Stimulated activated CD8-positive, alpha-beta memory T cell treated with anti-CD3 and anti-CD28 coated beads, Interleukin-12 subunit alpha, Interleukin-12 subunit beta, amount 100 ng/mL, for 4 hours (primary cell): Measurements from ENCODE around the gene ANLN.
"Not testable (repeated sequence)": the region's sequence is repeated elsewhere in the genome, so short reads cannot be mapped to it uniquely, and the experiment has no call there.

Experiments used
- DNase-seq: peaks from one replicate; pipeline ENCODE4 v3.0.0-alpha.2; 2020; ENCODE audit warnings: low read depth

ANLN gene

DNA sequence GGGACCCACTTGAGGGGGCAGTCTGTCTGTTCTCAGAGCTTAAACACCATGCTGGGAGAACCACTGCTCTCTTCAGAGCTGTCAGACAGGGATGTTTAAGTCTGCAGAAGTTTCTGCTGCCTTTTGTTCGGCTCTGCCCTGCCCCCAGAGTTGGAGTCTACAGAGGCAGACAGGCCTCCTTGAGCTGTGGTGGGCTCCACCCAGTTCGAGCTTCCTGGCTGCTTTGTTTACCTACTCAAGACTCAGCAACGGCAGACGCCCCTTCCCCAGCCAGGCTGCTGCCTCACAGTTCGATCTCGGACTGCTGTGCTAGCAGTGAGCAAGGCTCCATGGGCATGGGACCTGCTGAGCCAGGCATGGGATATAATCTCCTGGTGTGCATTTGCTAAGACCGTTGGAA, 11.1 kb upstream of the ANLN start:
- DNase-seq = not testable (repeated sequence)

DNA sequence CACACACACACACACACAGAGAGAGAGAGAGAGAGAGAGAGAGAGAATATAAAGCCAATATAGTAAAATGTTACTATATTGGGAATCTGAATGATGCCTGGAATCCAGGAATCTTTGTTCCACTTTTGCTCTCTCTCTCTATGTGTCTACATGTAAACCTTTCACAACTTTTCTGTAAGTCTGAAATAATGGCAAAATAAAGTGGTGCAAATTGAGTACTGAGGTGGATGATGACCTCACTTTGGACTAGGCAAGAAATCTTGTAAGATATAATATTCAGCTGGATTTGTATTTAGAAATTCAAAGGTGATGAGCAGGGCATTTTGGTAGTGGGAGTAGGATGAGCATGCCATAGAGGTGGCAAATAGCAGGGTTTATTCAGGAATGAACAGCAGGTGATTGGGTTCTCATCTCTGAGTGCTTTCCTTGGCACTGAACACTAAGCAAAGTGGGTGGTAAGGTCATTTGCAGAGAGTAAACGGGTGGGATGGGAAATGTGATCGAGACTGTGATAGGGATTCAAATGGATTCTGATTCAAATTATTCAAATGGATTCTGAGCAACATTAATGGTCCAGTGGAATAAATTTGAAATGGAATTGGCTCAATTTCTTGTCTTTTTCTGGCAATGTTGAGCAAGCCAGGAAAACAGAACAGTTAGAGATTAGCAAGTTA, 9.7 kb upstream of the ANLN start:
- no peak for DNase-seq

DNA sequence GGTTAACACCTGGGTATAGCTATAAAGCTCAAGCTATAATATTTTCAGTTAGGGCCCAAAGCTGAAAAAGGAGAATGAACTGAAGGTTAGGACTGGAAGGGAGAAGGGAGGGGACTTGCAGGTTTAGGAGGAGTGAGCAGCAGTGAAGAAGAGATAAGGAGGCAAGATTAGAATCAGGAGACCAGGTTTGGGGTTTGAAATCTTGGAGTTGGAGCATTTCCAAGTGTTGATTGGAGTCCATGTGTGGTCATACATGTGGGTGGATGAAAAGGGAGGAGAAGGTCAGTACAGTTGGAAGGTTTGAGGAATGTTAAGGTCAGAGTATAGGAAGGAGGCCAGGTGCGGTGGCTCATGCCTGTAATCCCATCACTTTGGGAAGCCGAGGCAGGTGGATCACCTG, 8.6 kb upstream of the ANLN start:
- DNase-seq = no peak

DNA sequence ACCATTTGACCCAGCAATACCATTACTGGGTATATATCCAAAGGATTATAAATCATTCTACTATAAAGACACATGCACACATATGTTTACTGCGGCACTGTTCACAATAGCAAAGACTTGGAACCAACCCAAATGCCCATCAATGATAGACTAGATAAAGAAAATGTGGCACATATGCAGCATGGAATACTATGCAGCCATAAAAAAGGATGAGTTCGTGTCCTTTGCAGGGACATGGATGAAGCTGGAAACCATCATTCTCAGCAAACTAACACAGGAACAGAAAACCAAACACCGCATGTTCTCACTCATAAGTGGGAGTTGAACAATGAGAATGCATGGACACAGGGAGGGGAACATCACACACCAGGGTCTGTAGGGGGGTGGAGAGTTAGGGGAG, 6.4 kb upstream of the ANLN start:
- DNase-seq = not testable (repeated sequence)

DNA sequence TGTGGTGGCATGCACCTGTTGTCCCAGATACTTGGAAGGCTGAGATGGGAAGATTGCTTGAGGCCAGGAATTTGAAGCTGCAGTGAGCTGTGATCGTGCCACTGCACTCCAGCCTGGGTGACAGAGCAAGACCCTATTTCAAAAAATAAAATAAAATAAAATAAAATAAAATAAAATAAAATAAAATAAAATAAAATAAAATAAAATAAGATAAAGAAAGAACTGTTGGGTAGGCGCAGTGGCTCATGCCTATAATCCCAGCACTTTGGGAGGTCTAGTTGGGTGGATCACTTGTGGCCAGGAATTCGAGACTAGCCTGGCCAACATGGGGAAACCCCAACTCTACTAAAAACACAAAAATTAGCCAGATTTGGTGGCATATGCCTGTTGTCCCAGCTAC, 4.0 kb upstream of the ANLN start:
- not testable (repeated sequence) for DNase-seq

DNA sequence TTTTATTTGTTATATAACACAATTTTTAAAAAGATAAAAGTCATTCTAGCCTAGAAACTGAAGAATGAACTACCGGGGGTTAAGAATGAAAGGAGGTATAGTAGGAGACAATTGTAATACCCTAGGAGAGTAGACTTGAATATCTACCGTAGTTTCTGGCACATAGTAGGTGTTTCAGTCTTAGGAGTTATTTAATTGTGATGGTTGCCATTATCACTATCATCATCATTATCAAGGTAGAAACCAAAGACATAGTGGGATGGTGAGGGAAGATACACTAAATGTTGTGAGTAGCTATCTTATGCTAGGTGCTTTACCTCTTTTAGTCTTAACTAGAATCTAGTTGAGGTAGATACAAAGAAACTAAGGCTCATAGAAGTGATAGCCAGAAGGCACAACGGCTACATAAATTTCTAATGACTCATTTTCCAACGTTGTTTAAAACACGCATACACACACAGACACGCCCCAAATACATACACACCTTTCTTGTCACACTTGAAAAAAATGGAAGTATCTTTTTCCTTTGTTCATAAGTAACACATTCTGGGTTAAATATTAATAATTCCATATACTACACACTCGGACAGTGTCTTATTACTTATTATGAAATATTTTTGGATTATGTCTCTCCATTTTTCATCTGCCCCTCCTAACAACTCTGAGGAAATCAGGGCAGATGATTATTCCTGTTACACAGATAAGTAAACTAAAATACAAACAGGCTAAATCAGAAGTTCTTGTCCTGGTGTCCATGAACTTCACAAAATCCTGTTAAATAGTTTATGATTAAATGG, 2.0 kb upstream of the ANLN start:
- DNase-seq = no peak

DNA sequence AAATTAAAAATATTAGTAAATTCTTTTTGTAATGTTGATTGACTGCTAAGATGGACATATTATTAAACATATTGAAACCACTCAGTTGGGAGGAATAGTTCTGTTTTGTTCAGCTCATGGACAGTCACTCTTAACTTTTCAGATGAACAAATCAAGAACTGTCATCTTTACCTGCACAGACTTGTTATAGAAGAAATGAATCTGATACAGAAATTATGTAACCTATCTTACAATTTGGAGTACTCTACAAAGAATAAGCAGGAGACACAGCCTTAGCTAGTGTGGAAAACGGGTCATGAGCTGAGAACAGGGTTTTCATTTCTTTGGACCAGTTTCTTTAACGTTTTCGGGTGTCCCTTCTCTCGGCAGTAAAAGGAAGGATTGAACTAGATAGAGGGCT, 1.2 kb upstream of the ANLN start:
- no peak for DNase-seq

DNA sequence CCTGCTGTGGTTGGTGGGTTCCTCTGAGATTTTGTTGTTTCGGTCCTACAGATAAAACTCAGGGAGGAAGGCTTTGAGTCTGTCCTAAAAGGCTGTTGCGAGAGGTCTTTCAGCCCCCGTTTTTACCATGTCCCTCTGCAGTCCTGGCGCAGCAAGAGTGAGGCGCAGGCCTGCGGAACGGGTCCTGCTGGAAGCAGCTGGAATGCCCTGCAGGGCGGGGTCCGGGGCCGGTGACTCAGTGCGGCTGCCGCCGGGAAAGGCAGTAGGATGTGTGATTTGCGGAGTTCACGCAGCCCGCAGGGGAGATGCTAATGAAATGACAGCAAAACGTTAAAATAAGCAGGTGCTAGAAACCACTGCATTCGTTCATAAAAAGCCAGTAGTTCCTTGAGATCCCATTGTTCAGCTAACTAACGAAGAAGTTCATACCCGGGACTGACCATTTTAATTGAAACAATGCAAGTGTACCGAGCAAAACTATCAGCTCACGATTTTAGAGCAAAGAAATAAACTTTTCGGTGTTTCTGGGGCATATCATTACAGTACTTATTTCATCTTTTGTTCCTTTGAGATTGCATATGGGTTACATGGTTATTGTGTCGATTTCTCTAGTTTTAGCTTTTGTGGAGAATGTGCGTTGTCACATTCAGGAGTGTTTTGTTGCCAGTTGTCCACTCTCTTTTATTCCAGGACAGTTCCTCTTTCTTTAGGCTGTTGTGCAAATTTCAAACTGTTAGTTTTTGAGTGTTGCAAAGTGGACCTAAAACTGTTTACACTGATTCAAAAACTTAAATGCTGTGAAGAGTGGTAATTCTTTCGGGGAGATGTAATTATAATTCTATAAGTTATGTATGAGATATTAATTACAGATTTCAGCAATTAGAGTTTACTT, 783 bp downstream of the ANLN start:
- DNase-seq = no peak

DNA sequence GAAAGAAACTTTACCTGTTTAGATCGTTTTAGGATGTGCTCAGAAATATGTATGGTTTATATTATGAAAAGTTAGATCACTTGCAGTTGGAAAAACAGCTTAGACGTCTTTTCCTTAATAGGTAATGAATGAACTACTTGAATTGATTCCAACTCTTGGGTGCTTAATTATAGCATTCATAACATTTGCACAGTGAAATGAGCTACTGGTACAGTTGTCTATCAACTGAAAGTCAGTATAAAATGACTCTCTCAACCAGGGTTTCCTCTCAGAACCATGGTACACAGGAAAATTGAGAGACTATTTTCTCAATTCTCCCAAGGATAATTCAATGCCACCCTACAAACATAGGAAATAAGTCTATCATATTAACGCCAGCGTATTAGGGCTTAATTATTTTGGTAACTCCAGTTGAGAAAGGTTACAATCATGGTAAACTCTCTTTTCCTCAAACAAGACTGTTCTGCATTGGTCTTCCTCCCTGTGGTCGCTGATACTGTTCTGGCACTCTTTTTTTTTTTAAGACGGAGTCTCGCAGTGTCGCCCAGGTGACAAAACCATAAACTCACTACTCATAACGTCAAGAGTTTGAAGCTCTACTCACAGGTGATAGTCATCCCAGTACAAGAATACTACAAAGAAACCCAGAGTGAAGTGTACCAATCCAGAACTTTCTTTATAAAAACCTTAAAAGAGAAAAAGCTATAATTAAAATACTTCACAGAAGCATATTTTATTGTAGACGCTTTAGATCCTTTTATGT, 2.0 kb downstream of the ANLN start:
- DNase-seq = no peak

DNA sequence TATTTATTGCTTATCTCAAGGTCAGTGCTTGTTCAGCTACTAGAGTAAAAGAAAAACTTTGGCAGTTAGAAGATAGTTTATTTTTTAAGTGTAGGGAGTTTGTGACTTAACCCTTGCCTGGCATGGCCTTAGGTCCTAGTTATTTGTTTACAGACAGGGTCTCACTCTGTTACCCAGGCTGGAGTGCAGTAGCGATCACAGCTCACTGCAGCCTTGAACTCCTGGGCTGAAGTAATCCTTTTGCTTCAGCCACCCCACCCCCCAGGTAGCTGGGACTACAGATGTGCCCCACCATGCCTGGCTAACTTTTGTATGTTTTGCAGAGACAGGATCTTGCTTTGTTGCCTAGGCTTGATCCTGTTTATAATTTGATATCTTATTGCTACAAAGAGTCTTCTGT, 4.2 kb downstream of the ANLN start:
- no peak for DNase-seq

DNA sequence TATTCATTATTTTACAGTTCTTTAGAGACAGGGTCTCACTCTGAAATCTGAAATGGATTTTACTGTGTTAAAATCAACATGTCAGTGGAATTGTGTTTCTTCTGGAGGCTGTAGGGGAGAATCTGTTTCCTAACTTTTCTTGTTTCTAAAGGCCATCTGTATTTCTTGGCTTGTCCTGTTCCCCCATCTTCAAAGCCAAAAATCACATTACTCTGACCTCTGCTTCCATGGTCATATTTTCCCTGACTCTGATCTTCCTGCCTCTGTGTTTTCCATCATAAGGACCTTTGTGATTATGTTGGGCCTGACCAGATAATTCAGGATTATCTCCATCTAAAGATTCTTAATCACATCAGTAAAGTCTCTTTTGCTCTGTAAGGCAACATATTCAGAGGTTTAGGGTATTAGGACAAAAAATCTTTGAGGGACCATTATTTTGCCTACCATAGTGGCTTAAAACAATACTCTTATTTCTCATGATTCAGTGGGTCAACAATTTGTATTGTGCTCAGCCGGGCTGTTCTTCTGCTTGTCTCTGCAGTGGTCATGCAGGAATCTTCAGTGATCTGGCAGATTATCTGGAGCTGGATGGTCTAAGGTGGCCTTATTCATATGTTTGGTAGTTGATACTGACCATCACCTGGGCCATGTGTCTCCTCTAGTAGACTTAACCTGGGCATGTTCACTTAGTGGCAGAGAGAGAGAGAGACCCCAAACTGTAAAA, 5.7 kb downstream of the ANLN start:
- no peak for DNase-seq

DNA sequence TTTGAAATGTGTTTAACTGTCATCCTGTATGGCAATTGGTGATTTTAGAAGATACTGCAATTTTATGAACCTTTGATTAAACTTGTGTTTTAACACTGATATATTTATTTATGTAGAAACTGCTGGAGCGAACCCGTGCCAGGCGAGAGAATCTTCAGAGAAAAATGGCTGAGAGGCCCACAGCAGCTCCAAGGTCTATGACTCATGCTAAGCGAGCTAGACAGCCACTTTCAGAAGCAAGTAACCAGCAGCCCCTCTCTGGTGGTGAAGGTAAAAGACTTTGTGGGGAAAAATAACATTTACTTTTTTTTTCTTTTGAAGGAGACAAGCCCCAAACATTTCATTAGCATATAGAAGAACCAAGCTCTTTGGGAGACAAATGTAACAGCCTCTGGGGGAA, 6.5 kb downstream of the ANLN start:
- no peak for DNase-seq

DNA sequence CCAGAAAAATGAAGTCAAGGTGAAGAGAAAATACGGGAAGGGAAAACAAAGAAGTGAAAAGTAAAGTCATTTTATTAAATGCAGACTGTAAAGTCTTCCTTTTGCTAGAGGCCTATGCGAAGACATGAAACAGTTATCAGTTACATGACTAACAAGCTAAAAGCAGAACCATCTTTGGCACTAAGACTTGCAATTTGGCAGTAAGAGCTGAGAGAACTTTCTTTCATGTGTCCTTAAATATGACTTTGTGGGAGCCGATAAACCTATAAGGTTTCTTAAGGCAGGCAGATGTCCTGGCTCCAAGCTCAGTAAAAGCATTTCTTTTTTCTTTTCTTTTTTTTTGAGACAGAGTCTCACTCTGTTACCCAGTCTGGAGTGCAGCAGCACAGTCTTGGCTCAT, 10.4 kb downstream of the ANLN start:
- DNase-seq = no peak

DNA sequence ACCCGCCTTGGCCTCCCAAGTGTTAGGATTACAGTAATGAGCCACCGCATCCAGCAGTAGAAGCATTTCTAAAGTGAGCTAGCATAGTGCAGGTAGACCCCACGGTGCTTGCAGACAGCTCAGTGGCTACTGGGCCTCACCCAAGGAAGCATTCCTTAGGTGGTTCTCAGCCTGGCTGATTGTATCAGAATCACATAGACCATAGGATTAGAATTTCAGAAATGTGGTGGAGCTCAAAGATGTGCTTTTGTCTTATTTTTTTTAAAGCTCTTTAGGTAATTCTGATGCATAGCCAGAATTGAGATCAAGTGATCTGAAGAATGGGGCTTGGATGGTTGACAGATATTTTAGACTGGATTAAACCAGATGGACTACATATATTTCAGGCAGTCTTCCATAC, 10.9 kb downstream of the ANLN start:
- no peak for DNase-seq

DNA sequence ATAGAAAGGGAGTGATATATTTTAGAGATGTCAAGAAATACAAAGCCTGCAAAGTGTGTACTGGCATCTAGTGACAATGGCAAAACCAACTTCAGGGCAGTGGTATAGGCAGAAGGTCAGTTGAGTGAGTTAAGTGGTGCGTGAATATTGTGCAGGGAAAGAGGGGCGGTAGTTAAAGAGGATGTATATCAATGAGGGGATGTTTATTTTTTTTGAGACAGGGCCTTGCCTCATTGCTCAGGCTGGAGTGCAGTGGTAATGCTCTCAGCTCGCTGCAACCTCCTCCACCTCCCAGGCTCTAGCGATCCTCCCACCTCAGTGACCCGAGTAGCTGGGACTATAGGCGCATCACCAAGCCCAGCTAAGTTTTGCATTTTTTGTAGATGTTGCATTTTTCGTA, 13.8 kb downstream of the ANLN start:
- DNase-seq = no peak

DNA sequence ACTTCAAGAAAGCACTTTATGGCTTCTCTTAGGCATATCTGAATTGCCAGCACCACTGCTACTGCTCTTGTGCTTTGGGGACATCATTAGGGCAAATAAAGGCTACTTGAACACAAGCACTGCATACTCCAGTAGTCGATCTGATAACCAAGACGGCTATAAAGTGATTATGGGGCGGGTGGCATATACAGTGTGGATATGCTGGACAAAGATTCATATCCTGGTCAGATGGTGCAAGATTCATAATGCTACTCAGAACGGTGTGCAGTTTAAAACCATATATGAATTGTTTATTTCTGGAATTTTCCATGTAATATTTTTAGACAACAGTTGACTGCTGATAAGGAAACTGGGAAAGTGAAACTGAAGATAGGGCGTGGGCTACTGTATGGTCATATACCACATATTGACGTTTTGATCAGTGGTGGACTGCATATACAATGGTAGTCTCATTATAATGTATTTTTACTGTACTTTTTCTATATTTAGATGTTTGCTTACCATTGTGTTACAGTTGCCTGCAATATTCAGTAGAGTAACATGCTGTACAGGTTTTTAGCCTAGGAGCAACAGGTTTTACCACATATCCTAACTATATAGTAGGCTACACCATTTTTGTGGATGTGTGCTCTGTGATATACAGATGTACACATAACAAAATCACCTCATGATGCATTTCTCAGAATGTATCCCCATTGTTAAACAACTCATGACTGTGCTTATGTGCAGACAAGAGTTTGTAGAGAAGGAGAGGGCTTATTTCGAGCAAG, 15.2 kb downstream of the ANLN start:
- DNase-seq = no peak

DNA sequence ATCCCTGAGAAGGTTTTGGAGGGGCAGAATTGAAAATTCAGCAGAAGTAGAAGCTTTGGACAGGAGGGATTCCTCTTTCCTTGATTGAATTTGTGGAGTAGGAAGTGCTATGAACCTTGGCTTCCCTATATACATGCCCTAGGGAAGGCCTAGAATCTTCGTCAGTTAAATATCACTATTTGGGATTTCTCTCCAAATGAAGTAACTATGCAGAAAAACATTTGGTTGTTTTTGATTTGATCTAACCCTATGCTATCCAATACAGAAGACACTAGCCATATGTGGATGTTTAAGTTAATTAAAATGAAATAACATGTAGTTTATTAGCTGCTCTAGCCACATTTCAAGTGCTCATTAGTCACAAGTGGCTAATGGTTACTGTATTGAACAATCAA, 15.7 kb downstream of the ANLN start:
- no peak for DNase-seq

DNA sequence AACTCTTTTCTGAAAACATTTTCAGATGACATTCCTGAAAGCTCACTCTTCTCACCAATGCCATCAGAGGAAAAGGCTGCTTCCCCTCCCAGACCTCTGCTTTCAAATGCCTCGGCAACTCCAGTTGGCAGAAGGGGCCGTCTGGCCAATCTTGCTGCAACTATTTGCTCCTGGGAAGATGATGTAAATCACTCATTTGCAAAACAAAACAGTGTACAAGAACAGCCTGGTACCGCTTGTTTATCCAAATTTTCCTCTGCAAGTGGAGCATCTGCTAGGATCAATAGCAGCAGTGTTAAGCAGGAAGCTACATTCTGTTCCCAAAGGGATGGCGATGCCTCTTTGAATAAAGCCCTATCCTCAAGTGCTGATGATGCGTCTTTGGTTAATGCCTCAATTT, 16.5 kb downstream of the ANLN start:
- no peak for DNase-seq

DNA sequence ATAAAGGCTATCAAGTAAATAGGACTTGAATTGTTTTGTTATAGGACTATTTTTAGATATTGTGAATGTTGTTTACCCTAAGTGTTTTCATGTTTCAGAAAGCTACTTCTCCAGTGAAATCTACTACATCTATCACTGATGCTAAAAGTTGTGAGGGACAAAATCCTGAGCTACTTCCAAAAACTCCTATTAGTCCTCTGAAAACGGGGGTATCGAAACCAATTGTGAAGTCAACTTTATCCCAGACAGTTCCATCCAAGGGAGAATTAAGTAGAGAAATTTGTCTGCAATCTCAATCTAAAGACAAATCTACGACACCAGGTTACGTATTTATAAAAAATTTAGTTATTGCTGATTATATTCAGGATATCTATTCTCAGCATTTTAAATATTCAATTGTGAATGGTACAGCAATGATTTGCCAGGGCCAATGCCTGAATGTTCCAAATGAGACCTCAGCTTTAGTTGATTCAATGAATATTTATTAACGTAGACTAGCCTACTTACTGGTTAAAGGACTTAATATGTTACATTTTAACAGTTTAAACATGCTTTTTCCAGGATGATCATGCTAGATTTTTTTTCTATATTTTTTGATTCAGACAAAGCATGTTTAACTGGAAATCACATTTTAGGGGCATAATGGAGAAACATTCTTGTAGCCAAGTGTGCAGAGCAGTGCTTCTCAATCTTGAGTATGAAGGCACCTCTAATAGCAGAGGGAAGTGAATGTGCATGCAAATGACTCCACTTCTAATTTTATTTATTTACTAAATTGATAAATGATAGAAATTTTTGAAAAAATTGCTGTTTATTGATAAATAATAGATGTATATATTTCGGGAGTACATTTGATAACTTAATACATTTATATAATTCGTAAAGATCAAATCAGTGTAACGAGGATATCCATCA, 18.2 kb downstream of the ANLN start:
- DNase-seq = no peak

DNA sequence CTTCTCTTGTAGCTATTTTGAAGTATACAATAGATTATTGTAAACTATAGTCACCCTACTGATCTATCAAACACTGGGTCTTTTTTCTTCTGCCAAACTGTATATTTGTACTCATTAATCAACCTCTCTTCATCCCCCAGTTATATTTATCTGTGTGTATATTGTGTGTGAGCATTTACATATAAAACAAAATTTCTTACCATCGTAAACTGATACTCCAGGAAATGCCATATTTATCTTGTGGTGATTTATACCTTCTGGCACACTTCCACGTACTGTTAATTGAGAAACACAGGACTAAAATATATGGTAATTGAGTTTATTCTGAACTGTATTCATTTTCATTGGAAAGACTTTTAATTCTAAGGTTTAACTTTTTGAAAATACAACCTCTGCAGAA, 18.9 kb downstream of the ANLN start:
- DNase-seq = no peak
